ENCODE measurements around the gene TAOK1. TPM values are rescaled to one million over a fixed set of nuclear protein-coding genes. Genes with fewer than 3 reads are reported as not detected.

The TAOK1 gene
- total and polyA plus RNA-seq, 2 of the 13 experiments (the other 11 are each of a cell fraction or from before 2014, with no cell fraction given) = 14.1 to 23.0 TPM

- TF ChIP-seq ZNF574 (CRISPR knock-in tag; IDR thresholded peaks at IDR 0.05) = peak; percentile 53
- TF ChIP-seq, protein P1, sequence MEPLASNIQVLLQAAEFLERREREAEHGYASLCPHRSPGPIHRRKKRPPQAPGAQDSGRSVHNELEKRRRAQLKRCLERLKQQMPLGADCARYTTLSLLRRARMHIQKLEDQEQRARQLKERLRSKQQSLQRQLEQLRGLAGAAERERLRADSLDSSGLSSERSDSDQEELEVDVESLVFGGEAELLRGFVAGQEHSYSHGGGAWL (CRISPR knock-in tag; IDR thresholded peaks at IDR 0.05) = peak; percentile 55; the same call in 1 of the 2 replicates
- TF ChIP-seq, protein P2, sequence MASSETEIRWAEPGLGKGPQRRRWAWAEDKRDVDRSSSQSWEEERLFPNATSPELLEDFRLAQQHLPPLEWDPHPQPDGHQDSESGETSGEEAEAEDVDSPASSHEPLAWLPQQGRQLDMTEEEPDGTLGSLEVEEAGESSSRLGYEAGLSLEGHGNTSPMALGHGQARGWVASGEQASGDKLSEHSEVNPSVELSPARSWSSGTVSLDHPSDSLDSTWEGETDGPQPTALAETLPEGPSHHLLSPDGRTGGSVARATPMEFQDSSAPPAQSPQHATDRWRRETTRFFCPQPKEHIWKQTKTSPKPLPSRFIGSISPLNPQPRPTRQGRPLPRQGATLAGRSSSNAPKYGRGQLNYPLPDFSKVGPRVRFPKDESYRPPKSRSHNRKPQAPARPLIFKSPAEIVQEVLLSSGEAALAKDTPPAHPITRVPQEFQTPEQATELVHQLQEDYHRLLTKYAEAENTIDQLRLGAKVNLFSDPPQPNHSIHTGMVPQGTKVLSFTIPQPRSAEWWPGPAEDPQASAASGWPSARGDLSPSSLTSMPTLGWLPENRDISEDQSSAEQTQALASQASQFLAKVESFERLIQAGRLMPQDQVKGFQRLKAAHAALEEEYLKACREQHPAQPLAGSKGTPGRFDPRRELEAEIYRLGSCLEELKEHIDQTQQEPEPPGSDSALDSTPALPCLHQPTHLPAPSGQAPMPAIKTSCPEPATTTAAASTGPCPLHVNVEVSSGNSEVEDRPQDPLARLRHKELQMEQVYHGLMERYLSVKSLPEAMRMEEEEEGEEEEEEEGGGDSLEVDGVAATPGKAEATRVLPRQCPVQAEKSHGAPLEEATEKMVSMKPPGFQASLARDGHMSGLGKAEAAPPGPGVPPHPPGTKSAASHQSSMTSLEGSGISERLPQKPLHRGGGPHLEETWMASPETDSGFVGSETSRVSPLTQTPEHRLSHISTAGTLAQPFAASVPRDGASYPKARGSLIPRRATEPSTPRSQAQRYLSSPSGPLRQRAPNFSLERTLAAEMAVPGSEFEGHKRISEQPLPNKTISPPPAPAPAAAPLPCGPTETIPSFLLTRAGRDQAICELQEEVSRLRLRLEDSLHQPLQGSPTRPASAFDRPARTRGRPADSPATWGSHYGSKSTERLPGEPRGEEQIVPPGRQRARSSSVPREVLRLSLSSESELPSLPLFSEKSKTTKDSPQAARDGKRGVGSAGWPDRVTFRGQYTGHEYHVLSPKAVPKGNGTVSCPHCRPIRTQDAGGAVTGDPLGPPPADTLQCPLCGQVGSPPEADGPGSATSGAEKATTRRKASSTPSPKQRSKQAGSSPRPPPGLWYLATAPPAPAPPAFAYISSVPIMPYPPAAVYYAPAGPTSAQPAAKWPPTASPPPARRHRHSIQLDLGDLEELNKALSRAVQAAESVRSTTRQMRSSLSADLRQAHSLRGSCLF (CRISPR knock-in tag; IDR thresholded peaks at IDR 0.05; ENCODE audit: borderline replicate concordance) = no peak
- TF ChIP-seq, protein P3, sequence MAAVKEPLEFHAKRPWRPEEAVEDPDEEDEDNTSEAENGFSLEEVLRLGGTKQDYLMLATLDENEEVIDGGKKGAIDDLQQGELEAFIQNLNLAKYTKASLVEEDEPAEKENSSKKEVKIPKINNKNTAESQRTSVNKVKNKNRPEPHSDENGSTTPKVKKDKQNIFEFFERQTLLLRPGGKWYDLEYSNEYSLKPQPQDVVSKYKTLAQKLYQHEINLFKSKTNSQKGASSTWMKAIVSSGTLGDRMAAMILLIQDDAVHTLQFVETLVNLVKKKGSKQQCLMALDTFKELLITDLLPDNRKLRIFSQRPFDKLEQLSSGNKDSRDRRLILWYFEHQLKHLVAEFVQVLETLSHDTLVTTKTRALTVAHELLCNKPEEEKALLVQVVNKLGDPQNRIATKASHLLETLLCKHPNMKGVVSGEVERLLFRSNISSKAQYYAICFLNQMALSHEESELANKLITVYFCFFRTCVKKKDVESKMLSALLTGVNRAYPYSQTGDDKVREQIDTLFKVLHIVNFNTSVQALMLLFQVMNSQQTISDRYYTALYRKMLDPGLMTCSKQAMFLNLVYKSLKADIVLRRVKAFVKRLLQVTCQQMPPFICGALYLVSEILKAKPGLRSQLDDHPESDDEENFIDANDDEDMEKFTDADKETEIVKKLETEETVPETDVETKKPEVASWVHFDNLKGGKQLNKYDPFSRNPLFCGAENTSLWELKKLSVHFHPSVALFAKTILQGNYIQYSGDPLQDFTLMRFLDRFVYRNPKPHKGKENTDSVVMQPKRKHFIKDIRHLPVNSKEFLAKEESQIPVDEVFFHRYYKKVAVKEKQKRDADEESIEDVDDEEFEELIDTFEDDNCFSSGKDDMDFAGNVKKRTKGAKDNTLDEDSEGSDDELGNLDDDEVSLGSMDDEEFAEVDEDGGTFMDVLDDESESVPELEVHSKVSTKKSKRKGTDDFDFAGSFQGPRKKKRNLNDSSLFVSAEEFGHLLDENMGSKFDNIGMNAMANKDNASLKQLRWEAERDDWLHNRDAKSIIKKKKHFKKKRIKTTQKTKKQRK (IDR thresholded peaks at IDR 0.05; ENCODE audit: low read length) = no peak
- peak; percentile 54; the same call in 1 of the 2 replicates for TF ChIP-seq SNAI1 (CRISPR knock-in tag; IDR thresholded peaks at IDR 0.05; ENCODE audit: borderline replicate concordance)
- TF ChIP-seq SMAD1 (CRISPR knock-in tag; IDR thresholded peaks at IDR 0.05; ENCODE audit: borderline replicate concordance, low read depth) = no peak
- no peak for TF ChIP-seq ZSCAN20 (CRISPR knock-in tag; IDR thresholded peaks at IDR 0.05; ENCODE audit: borderline replicate concordance)
- 0 out of 2 replicates have a peak, but pooled peaks have one; percentile 22 for TF ChIP-seq SOX5 (CRISPR knock-in tag; IDR thresholded peaks at IDR 0.05; ENCODE audit: borderline replicate concordance)
- TF ChIP-seq, protein P4, sequence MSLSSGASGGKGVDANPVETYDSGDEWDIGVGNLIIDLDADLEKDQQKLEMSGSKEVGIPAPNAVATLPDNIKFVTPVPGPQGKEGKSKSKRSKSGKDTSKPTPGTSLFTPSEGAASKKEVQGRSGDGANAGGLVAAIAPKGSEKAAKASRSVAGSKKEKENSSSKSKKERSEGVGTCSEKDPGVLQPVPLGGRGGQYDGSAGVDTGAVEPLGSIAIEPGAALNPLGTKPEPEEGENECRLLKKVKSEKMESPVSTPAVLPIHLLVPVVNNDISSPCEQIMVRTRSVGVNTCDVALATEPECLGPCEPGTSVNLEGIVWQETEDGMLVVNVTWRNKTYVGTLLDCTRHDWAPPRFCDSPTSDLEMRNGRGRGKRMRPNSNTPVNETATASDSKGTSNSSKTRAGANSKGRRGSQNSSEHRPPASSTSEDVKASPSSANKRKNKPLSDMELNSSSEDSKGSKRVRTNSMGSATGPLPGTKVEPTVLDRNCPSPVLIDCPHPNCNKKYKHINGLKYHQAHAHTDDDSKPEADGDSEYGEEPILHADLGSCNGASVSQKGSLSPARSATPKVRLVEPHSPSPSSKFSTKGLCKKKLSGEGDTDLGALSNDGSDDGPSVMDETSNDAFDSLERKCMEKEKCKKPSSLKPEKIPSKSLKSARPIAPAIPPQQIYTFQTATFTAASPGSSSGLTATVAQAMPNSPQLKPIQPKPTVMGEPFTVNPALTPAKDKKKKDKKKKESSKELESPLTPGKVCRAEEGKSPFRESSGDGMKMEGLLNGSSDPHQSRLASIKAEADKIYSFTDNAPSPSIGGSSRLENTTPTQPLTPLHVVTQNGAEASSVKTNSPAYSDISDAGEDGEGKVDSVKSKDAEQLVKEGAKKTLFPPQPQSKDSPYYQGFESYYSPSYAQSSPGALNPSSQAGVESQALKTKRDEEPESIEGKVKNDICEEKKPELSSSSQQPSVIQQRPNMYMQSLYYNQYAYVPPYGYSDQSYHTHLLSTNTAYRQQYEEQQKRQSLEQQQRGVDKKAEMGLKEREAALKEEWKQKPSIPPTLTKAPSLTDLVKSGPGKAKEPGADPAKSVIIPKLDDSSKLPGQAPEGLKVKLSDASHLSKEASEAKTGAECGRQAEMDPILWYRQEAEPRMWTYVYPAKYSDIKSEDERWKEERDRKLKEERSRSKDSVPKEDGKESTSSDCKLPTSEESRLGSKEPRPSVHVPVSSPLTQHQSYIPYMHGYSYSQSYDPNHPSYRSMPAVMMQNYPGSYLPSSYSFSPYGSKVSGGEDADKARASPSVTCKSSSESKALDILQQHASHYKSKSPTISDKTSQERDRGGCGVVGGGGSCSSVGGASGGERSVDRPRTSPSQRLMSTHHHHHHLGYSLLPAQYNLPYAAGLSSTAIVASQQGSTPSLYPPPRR (CRISPR knock-in tag; IDR thresholded peaks at IDR 0.05; ENCODE audit: borderline replicate concordance) = no peak
Measured at GRCh38 chr17:29568331-29569244, 178.4 kb downstream of the TAOK1 start, which contains the start of gene TP53I13 (continued).

All from HepG2 (cell line).